Globus pallidus (tissue), 1 donor: Measurements from ENCODE around the gene GID4.
A peak's percentile ranks its signal among the peaks of the same experiment; 100 is the strongest.

Source experiments
- DNase-seq: peaks from one replicate; pipeline ENCODE4 v3.0.0-alpha.2; 2015; ENCODE audit warnings: low spot score

GID4 gene

GRCh38 chr17:18016426-18016825, 22.8 kb upstream of the GID4 start:
- no peak for DNase-seq

GRCh38 chr17:18017958-18018357, 21.2 kb upstream of the GID4 start:
- no peak for DNase-seq

- DNase-seq, result no peak
Observed at GRCh38 chr17:18018411-18018921, 20.7 kb upstream of the GID4 start.

- no peak for DNase-seq
Observed at GRCh38 chr17:18019838-18020154, 19.4 kb upstream of the GID4 start.

GRCh38 chr17:18020971-18021370, 18.2 kb upstream of the GID4 start:
- no peak for DNase-seq

- DNase-seq, result no peak
Observed at GRCh38 chr17:18021372-18021771, 17.8 kb upstream of the GID4 start.

- DNase-seq, result peak; percentile 34
Observed at GRCh38 chr17:18025241-18025944, 13.8 kb upstream of the GID4 start.

- peak; percentile 65 for DNase-seq
Observed at GRCh38 chr17:18025945-18026776, 13.0 kb upstream of the GID4 start.

- DNase-seq, result no peak
Observed at GRCh38 chr17:18027280-18027679, 11.9 kb upstream of the GID4 start.

GRCh38 chr17:18028114-18028951, 10.9 kb upstream of the GID4 start:
- no peak for DNase-seq

GRCh38 chr17:18028952-18029540, 10.2 kb upstream of the GID4 start:
- no peak for DNase-seq

GRCh38 chr17:18031955-18032354, 7.3 kb upstream of the GID4 start:
- DNase-seq, result no peak

GRCh38 chr17:18033442-18034099, 5.6 kb upstream of the GID4 start:
- DNase-seq, result peak; percentile 79

GRCh38 chr17:18035704-18036103, 3.5 kb upstream of the GID4 start:
- DNase-seq, result no peak

GRCh38 chr17:18037486-18037885, 1.7 kb upstream of the GID4 start:
- DNase-seq, result peak; percentile 19

- peak; percentile 16 for DNase-seq
Observed at GRCh38 chr17:18038149-18038850, 908 bp upstream of the GID4 start.

GRCh38 chr17:18039535-18040260, 490 bp downstream of the GID4 start:
- DNase-seq, result peak; percentile 16

- no peak for DNase-seq
Observed at GRCh38 chr17:18040261-18040858, 1.2 kb downstream of the GID4 start.

GRCh38 chr17:18041776-18042175, 2.6 kb downstream of the GID4 start:
- DNase-seq, result no peak

- DNase-seq, result no peak
Observed at GRCh38 chr17:18042983-18043382, 3.8 kb downstream of the GID4 start.
